Measurements from ENCODE around the gene XRCC3. TPM values are rescaled to one million over a fixed set of nuclear protein-coding genes. Genes with fewer than 3 reads are reported as not detected.

The XRCC3 gene
- total RNA-seq, 1 donor from 2014 or later: 5.2 TPM

- Mint-ChIP-seq H3K9me3 (ENCODE audit: unreplicated experiment) (no peaks in the 10 kb centered on the region), H3K36me3 (ENCODE audit: low read depth, unreplicated experiment) (peaks cover 3% of the 10 kb centered on the region), H3K4me1 (ENCODE audit: low read depth, unreplicated experiment) (no peaks in the 10 kb centered on the region), H3K27ac (ENCODE audit: unreplicated experiment) (peak overlapping the region; percentile 87), H3K27me3 (ENCODE audit: low read depth, unreplicated experiment) (no peaks in the 10 kb centered on the region), H3K4me3 (ENCODE audit: unreplicated experiment) (no peak overlapping the region)
- Histone ChIP-seq H4K20me1 (ENCODE audit: insufficient read depth, low read length) (peaks cover 61% of the 10 kb centered on the region), H3K27me3 (ENCODE audit: insufficient read depth, low read length) (no peaks in the 10 kb centered on the region), H3K27ac (ENCODE audit: low read depth, low read length) (no peak overlapping the region), H3K9me3 (ENCODE audit: insufficient read depth, low read depth, low read length) (no peaks in the 10 kb centered on the region), H3K79me2 (ENCODE audit: insufficient read depth, low read length) (peaks cover 15% of the 10 kb centered on the region), H3K4me1 (ENCODE audit: insufficient read depth, low read length) (peaks cover 6% of the 10 kb centered on the region), H2AFZ (ENCODE audit: low read depth, low read length) (no peak overlapping the region), H3K4me3 (ENCODE audit: insufficient read depth, low read depth, low read length) (no peak overlapping the region), H3K9ac (ENCODE audit: low read length) (no peak overlapping the region), H3K4me2 (ENCODE audit: low read length) (no peak overlapping the region), H3K36me3 (ENCODE audit: insufficient read depth, low read length) (peaks cover 7% of the 10 kb centered on the region)
- no peak for DNase-seq (ENCODE audit: low read depth)
- TF ChIP-seq EZH2 (IDR thresholded peaks at IDR 0.05; ENCODE audit: insufficient read depth, low read length) (no peak), CTCF (IDR thresholded peaks at IDR 0.05; ENCODE audit: insufficient read depth, low read depth, low read length) (no peak)
- FAIRE-seq: no peak
Measured at GRCh38 chr14:103703433-103704385, 11.5 kb downstream of the XRCC3 start.

GRCh38 chr14:103702497-103703432 lies 12.5 kb downstream of the XRCC3 start:
- H3K4me3 Mint-ChIP-seq (ENCODE audit: unreplicated experiment): no peak overlapping the region
- no peak overlapping the region for H3K27ac Mint-ChIP-seq (ENCODE audit: unreplicated experiment)
- peaks cover 63% of the 10 kb centered on the region for H4K20me1 ChIP-seq (ENCODE audit: insufficient read depth, low read length)
- peaks cover 3% of the 10 kb centered on the region for H3K36me3 Mint-ChIP-seq (ENCODE audit: low read depth, unreplicated experiment)
- H3K27ac ChIP-seq (ENCODE audit: low read depth, low read length): no peak overlapping the region
- H3K9ac ChIP-seq (ENCODE audit: low read length): no peak overlapping the region
- H3K4me2 ChIP-seq (ENCODE audit: low read length): no peak overlapping the region
- H3K4me3 ChIP-seq (ENCODE audit: insufficient read depth, low read depth, low read length): no peak overlapping the region
- H3K79me2 ChIP-seq (ENCODE audit: insufficient read depth, low read length): peaks cover 24% of the 10 kb centered on the region
- no peaks in the 10 kb centered on the region for H3K27me3 Mint-ChIP-seq (ENCODE audit: low read depth, unreplicated experiment)
- FAIRE-seq (no peak), DNase-seq (ENCODE audit: low read depth) (no peak)
- TF ChIP-seq CTCF (IDR thresholded peaks at IDR 0.05; ENCODE audit: insufficient read depth, low read depth, low read length) (no peak), EZH2 (IDR thresholded peaks at IDR 0.05; ENCODE audit: insufficient read depth, low read length) (no peak)
- H3K9me3 ChIP-seq (ENCODE audit: insufficient read depth, low read depth, low read length): no peaks in the 10 kb centered on the region
- H3K27me3 ChIP-seq (ENCODE audit: insufficient read depth, low read length): no peaks in the 10 kb centered on the region
- peaks cover 6% of the 10 kb centered on the region for H3K4me1 ChIP-seq (ENCODE audit: insufficient read depth, low read length)
- peaks cover 7% of the 10 kb centered on the region for H3K36me3 ChIP-seq (ENCODE audit: insufficient read depth, low read length)
- no peak overlapping the region for H2AFZ ChIP-seq (ENCODE audit: low read depth, low read length)
- no peaks in the 10 kb centered on the region for H3K9me3 Mint-ChIP-seq (ENCODE audit: unreplicated experiment)
- no peaks in the 10 kb centered on the region for H3K4me1 Mint-ChIP-seq (ENCODE audit: low read depth, unreplicated experiment)
